ENCODE results near the gene KCNIP3. TPM values are rescaled to one million over a fixed set of nuclear protein-coding genes. Genes with fewer than 3 reads are reported as not detected.

KCNIP3 gene
- total RNA-seq, 2 donors from 2014 or later, result 1.6 to 2.9 TPM

- TF ChIP-seq POLR2A (IDR thresholded peaks at IDR 0.05) (no peak), CTCF (IDR thresholded peaks at IDR 0.05) (no peak)
- H3K9me3 ChIP-seq, result no peaks in the 10 kb centered on the region
- no peak overlapping the region for H3K27ac ChIP-seq
- DNase-seq, result no peak
- ATAC-seq, result no peak
- no peaks in the 10 kb centered on the region for H3K36me3 ChIP-seq (replicated peaks in 1 of 2; ENCODE audit: insufficient read depth in 1 of 2, low read depth in 2 of 2)
- WGBS, 2 donors, result 87 to 88% methylated on average over 7 to 8 of the region's 9 CpGs
- no peak overlapping the region for H3K4me3 ChIP-seq
- H3K27me3 ChIP-seq, result no peaks in the 10 kb centered on the region
- intact Hi-C loops (cut with DNase I), result no loop called here
- peaks cover under 1% of the 10 kb centered on the region for H3K4me1 ChIP-seq
Measured at GRCh38 chr2:95383635-95384027, 86.5 kb downstream of the KCNIP3 start.

GRCh38 chr2:95384854-95385569 is 87.9 kb downstream of the KCNIP3 start:
- peak; percentile 9 for ATAC-seq

GRCh38 chr2:95385570-95385984 is 88.4 kb downstream of the KCNIP3 start:
- Histone ChIP-seq H3K36me3 (replicated peaks in 1 of 2; ENCODE audit: insufficient read depth in 1 of 2, low read depth in 2 of 2) (no peaks in the 10 kb centered on the region), H3K27ac (no peak overlapping the region), H3K4me3 (no peak overlapping the region), H3K27me3 (no peaks in the 10 kb centered on the region), H3K4me1 (peaks cover 13% of the 10 kb centered on the region), H3K9me3 (no peaks in the 10 kb centered on the region)
- intact Hi-C loops (cut with DNase I), result no loop called here
- DNase-seq (no peak), ATAC-seq (no peak)
- TF ChIP-seq CTCF (IDR thresholded peaks at IDR 0.05) (no peak), POLR2A (IDR thresholded peaks at IDR 0.05) (no peak)
- WGBS, 2 donors, result 80 to 87% methylated on average over 7 to 11 of the region's 12 CpGs

More at GRCh38 chr2:95384854-95385569, 87.9 kb downstream of the KCNIP3 start:
- Histone ChIP-seq H3K36me3 (replicated peaks in 1 of 2; ENCODE audit: insufficient read depth in 1 of 2, low read depth in 2 of 2) (no peaks in the 10 kb centered on the region), H3K9me3 (no peaks in the 10 kb centered on the region), H3K27ac (no peak overlapping the region), H3K27me3 (no peaks in the 10 kb centered on the region), H3K4me1 (peaks cover 9% of the 10 kb centered on the region), H3K4me3 (no peak overlapping the region)
- whole genome bisulfite sequencing, 2 donors, result 69 to 80% methylated on average over 1 to 12 of the region's 12 CpGs
- no peak for TF ChIP-seq CTCF (IDR thresholded peaks at IDR 0.05)
- TF ChIP-seq POLR2A (IDR thresholded peaks at IDR 0.05), result no peak
- no peak for DNase-seq
- intact Hi-C loops (cut with DNase I), result no loop called here

- Histone ChIP-seq H3K4me1 (peaks cover 18% of the 10 kb centered on the region), H3K36me3 (replicated peaks in 1 of 2; ENCODE audit: insufficient read depth in 1 of 2, low read depth in 2 of 2) (no peaks in the 10 kb centered on the region), H3K27me3 (no peaks in the 10 kb centered on the region), H3K9me3 (no peaks in the 10 kb centered on the region), H3K27ac (no peak overlapping the region), H3K4me3 (no peak overlapping the region)
- no peak for DNase-seq
- TF ChIP-seq CTCF (IDR thresholded peaks at IDR 0.05) (no peak), POLR2A (IDR thresholded peaks at IDR 0.05) (no peak)
- ATAC-seq, result no peak
- intact Hi-C loops (cut with DNase I), result no loop called here
- 72 to 78% methylated on average over 2 to 6 of the region's 6 CpGs for WGBS, 2 donors
Measured at GRCh38 chr2:95386031-95386430, 88.9 kb downstream of the KCNIP3 start.

GRCh38 chr2:95387358-95387757 is 90.2 kb downstream of the KCNIP3 start:
- no peak overlapping the region for H3K27ac ChIP-seq
- 74 to 78% methylated on average over 6 to 7 of the region's 7 CpGs for WGBS, 2 donors
- H3K4me3 ChIP-seq, result no peak overlapping the region
- intact Hi-C loops (cut with DNase I), result no loop called here
- no peaks in the 10 kb centered on the region for H3K27me3 ChIP-seq
- TF ChIP-seq CTCF (IDR thresholded peaks at IDR 0.05) (no peak), POLR2A (IDR thresholded peaks at IDR 0.05) (no peak)
- no peaks in the 10 kb centered on the region for H3K36me3 ChIP-seq (replicated peaks in 1 of 2; ENCODE audit: insufficient read depth in 1 of 2, low read depth in 2 of 2)
- peaks cover 31% of the 10 kb centered on the region for H3K4me1 ChIP-seq
- no peaks in the 10 kb centered on the region for H3K9me3 ChIP-seq
- ATAC-seq, result no peak
- no peak for DNase-seq

All from body of pancreas (tissue), 4 donors.